GM15510 (cell line): Measurements from ENCODE around the gene MRTFA.

ENCODE experiments used
- POLR2A ChIP-seq: IDR thresholded peaks from 3 replicates; pipeline ENCODE4 v1.6.1; 2011; ENCODE audit warnings: borderline replicate concordance; ENCODE audit not compliant: insufficient read length; ENCODE audit errors: extremely low read depth

Gene MRTFA

GRCh38 chr22:40668611-40669411 is 32.3 kb upstream of the MRTFA start:
- TF ChIP-seq POLR2A: no peak

GRCh38 chr22:40666151-40666848 is 29.8 kb upstream of the MRTFA start:
- TF ChIP-seq POLR2A: no peak

GRCh38 chr22:40665312-40665711 is 28.8 kb upstream of the MRTFA start:
- TF ChIP-seq POLR2A: no peak

- TF ChIP-seq POLR2A: no peak
Measured at GRCh38 chr22:40661671-40662070, 25.2 kb upstream of the MRTFA start.

GRCh38 chr22:40660730-40661129 is 24.2 kb upstream of the MRTFA start:
- no peak for TF ChIP-seq POLR2A

- TF ChIP-seq POLR2A: no peak
Measured at GRCh38 chr22:40659166-40659565, 22.6 kb upstream of the MRTFA start.

- TF ChIP-seq POLR2A: no peak
Measured at GRCh38 chr22:40654522-40655167, 18.1 kb upstream of the MRTFA start.

GRCh38 chr22:40653361-40653760 is 16.8 kb upstream of the MRTFA start:
- no peak for TF ChIP-seq POLR2A

- TF ChIP-seq POLR2A: peak; percentile 57
Measured at GRCh38 chr22:40651563-40652501, 15.3 kb upstream of the MRTFA start.

GRCh38 chr22:40651057-40651456 is 14.5 kb upstream of the MRTFA start:
- no peak for TF ChIP-seq POLR2A

- no peak for TF ChIP-seq POLR2A
Measured at GRCh38 chr22:40648386-40648785, 11.9 kb upstream of the MRTFA start.

GRCh38 chr22:40645579-40646197 is 9.2 kb upstream of the MRTFA start:
- TF ChIP-seq POLR2A: no peak

GRCh38 chr22:40642316-40642715 is 5.8 kb upstream of the MRTFA start:
- TF ChIP-seq POLR2A: no peak

GRCh38 chr22:40641269-40641668 is 4.8 kb upstream of the MRTFA start:
- no peak for TF ChIP-seq POLR2A
